Measurements from ENCODE around the gene BBS1. TPM values are rescaled to one million over a fixed set of nuclear protein-coding genes. Genes with fewer than 3 reads are reported as not detected.

The BBS1 gene
- total RNA-seq, 2 donors from 2014 or later: 106 to 148 TPM

- no peak overlapping the region for H3K27ac ChIP-seq
- WGBS: 94% methylated on average over 6 of the region's 6 CpGs
These were observed 41.7 kb upstream of the BBS1 start for GRCh38 chr11:66468691-66469090.

GRCh38 chr11:66469441-66469840 lies 41.0 kb upstream of the BBS1 start:
- WGBS: 79% methylated on average over 1 of the region's 1 CpG
- DNase-seq (ENCODE audit: low spot score): no peak
- intact Hi-C loops (cut with DNase I): no loop called here

More at GRCh38 chr11:66468691-66469090, 41.7 kb upstream of the BBS1 start:
- intact Hi-C loops (cut with DNase I): no loop called here
- TF ChIP-seq POLR2AphosphoS5 (IDR thresholded peaks at IDR 0.05) (no peak), CTCF (IDR thresholded peaks at IDR 0.05) (no peak)
- DNase-seq (ENCODE audit: low spot score): no peak
- H3K4me1 ChIP-seq (replicated peaks): peaks cover 3% of the 10 kb centered on the region
- no peak overlapping the region for H3K4me3 ChIP-seq
- H3K27me3 ChIP-seq (replicated peaks; ENCODE audit: insufficient read depth): no peaks in the 10 kb centered on the region
- H3K9me3 ChIP-seq: no peaks in the 10 kb centered on the region
- H3K36me3 ChIP-seq: no peaks in the 10 kb centered on the region

GRCh38 chr11:66470015-66470414 lies 40.4 kb upstream of the BBS1 start:
- intact Hi-C loops (cut with DNase I): no loop called here
- WGBS: 97% methylated on average over 3 of the region's 3 CpGs
- Histone ChIP-seq H3K4me1 (replicated peaks) (peaks cover 3% of the 10 kb centered on the region), H3K27me3 (replicated peaks; ENCODE audit: insufficient read depth) (no peaks in the 10 kb centered on the region), H3K27ac (no peak overlapping the region), H3K36me3 (no peaks in the 10 kb centered on the region), H3K9me3 (no peaks in the 10 kb centered on the region), H3K4me3 (no peak overlapping the region)
- TF ChIP-seq CTCF (IDR thresholded peaks at IDR 0.05): no peak
- no peak for TF ChIP-seq POLR2AphosphoS5 (IDR thresholded peaks at IDR 0.05)
- TF ChIP-seq POLR2A (IDR thresholded peaks at IDR 0.05): no peak
- DNase-seq (ENCODE audit: low spot score): no peak

More at GRCh38 chr11:66469441-66469840, 41.0 kb upstream of the BBS1 start:
- Histone ChIP-seq H3K9me3 (no peaks in the 10 kb centered on the region), H3K27ac (no peak overlapping the region), H3K4me1 (replicated peaks) (peaks cover 3% of the 10 kb centered on the region), H3K27me3 (replicated peaks; ENCODE audit: insufficient read depth) (no peaks in the 10 kb centered on the region), H3K4me3 (no peak overlapping the region), H3K36me3 (no peaks in the 10 kb centered on the region)
- TF ChIP-seq CTCF (IDR thresholded peaks at IDR 0.05) (no peak), POLR2A (IDR thresholded peaks at IDR 0.05) (no peak), POLR2AphosphoS5 (IDR thresholded peaks at IDR 0.05) (no peak)

- Histone ChIP-seq H3K4me1 (replicated peaks) (peaks cover 3% of the 10 kb centered on the region), H3K36me3 (no peaks in the 10 kb centered on the region), H3K4me3 (no peak overlapping the region), H3K27me3 (replicated peaks; ENCODE audit: insufficient read depth) (no peaks in the 10 kb centered on the region), H3K9me3 (no peaks in the 10 kb centered on the region), H3K27ac (no peak overlapping the region)
- intact Hi-C loops (cut with DNase I): no loop called here
- WGBS: 90% methylated on average over 16 of the region's 16 CpGs
- no peak for TF ChIP-seq POLR2A (IDR thresholded peaks at IDR 0.05)
- TF ChIP-seq POLR2AphosphoS5 (IDR thresholded peaks at IDR 0.05): no peak
- TF ChIP-seq CTCF (IDR thresholded peaks at IDR 0.05): no peak
- DNase-seq (ENCODE audit: low spot score): no peak
These were observed 39.3 kb upstream of the BBS1 start for GRCh38 chr11:66471142-66471541.

- intact Hi-C loops (cut with DNase I): no loop called here
These were observed 38.4 kb upstream of the BBS1 start for GRCh38 chr11:66472054-66472453.

More at GRCh38 chr11:66472054-66472453, 38.4 kb upstream of the BBS1 start:
- Histone ChIP-seq H3K36me3 (no peaks in the 10 kb centered on the region), H3K9me3 (no peaks in the 10 kb centered on the region), H3K4me3 (no peak overlapping the region), H3K27me3 (replicated peaks; ENCODE audit: insufficient read depth) (no peaks in the 10 kb centered on the region), H3K4me1 (replicated peaks) (peaks cover 3% of the 10 kb centered on the region), H3K27ac (no peak overlapping the region)
- DNase-seq (ENCODE audit: low spot score): no peak
- WGBS: 92% methylated on average over 9 of the region's 9 CpGs
- no peak for TF ChIP-seq CTCF (IDR thresholded peaks at IDR 0.05)
- no peak for TF ChIP-seq POLR2A (IDR thresholded peaks at IDR 0.05)
- no peak for TF ChIP-seq POLR2AphosphoS5 (IDR thresholded peaks at IDR 0.05)
